HepG2 (cell line): Measurements from ENCODE around the gene C15orf62. TPM values are rescaled to one million over a fixed set of nuclear protein-coding genes. Genes with fewer than 3 reads are reported as not detected.

ENCODE experiments used
- CHD4 ChIP-seq: fragments of 200-600 bp; sonication (generic); IDR thresholded peaks from 2 replicates; pipeline ENCODE4 v1.7.0; 2017; ENCODE audit warnings: mild to moderate bottlenecking, low read length, borderline replicate concordance
- ERF ChIP-seq: IDR thresholded peaks from 2 replicates; pipeline ENCODE4 v1.6.1; 2018; ENCODE audit warnings: missing biosample characterization, missing genetic modification reagents
- HMG20A ChIP-seq: IDR thresholded peaks from 2 replicates; pipeline ENCODE4 v1.6.1; 2016; ENCODE audit warnings: borderline replicate concordance
- IKZF4 ChIP-seq: sonication (generic); formaldehyde crosslinking; IDR thresholded peaks from 2 replicates; pipeline ENCODE4 v1.5.1; 2020; ENCODE audit warnings: borderline replicate concordance, mild to moderate bottlenecking, low read depth, missing genetic modification reagents; ENCODE audit errors: not compliant biosample characterization
- KDM2A ChIP-seq: sonication (generic); formaldehyde crosslinking; IDR thresholded peaks from 2 replicates; pipeline ENCODE4 v1.4.0; 2020; ENCODE audit warnings: low read depth, missing genetic modification reagents, borderline replicate concordance
- SMAD9 ChIP-seq: sonication (generic); formaldehyde crosslinking; IDR thresholded peaks from 2 replicates; pipeline ENCODE4 v1.5.1; 2020; ENCODE audit warnings: mild to moderate bottlenecking, missing genetic modification reagents
- ZFP1 ChIP-seq: IDR thresholded peaks from 2 replicates; pipeline ENCODE4 v1.6.1; 2016
- ZFP36L1 ChIP-seq: sonication (generic); formaldehyde crosslinking; IDR thresholded peaks from 2 replicates; pipeline ENCODE4 v1.8.0; 2022; ENCODE audit warnings: mild to moderate bottlenecking, missing genetic modification reagents, moderate library complexity
- ZNF121 ChIP-seq: sonication (generic); formaldehyde crosslinking; IDR thresholded peaks from 2 replicates; pipeline ENCODE4 v1.5.0; 2020; ENCODE audit warnings: mild to moderate bottlenecking, missing genetic modification reagents
- ZNF546 ChIP-seq: sonication (generic); formaldehyde crosslinking; conservative IDR thresholded peaks from 2 replicates; pipeline ENCODE4 v1.8.1; 2023; ENCODE audit warnings: mild to moderate bottlenecking, missing genetic modification reagents
- ZNF839 ChIP-seq: sonication (generic); formaldehyde crosslinking; IDR thresholded peaks from 2 replicates; pipeline ENCODE4 v1.4.0; 2020; ENCODE audit warnings: missing genetic modification reagents, mild to moderate bottlenecking, borderline replicate concordance
- ZSCAN29 ChIP-seq: sonication (generic); formaldehyde crosslinking; conservative IDR thresholded peaks from 2 replicates; pipeline ENCODE4 v1.4.0; 2020; ENCODE audit warnings: mild to moderate bottlenecking, missing genetic modification reagents
- polyA plus RNA-seq, 8 experiments: library from polyadenylated mRNA; depleted of rRNA in 3 of 8; stranded (reverse) in 7 of 8; unstranded in 1 of 8; fragments of >200 nt; fragmentation: Illumina TruSeq in 4 of 8; extraction: Trizol in 4 of 8; gene quantifications; 2 replicates each; pipeline versions ENCODE4 v1.2.1 to v1.2.3, GENCODE V29; 2011 to 2016; ENCODE audit warnings: low read depth in 4 of 8, missing spikeins in 1 of 8, mixed read lengths in 1 of 8; ENCODE audit not compliant: insufficient read depth in 1 of 8
- total RNA-seq, 5 experiments: library from RNA; depleted of rRNA; stranded (reverse); fragments of >200 nt; fragmentation: Illumina TruSeq; extraction: Trizol; gene quantifications; 2 replicates each; pipeline ENCODE4 v1.2.3, GENCODE V29; 2016; ENCODE audit warnings: low read depth in 1 of 5
- TF ChIP-seq, protein P1 (sequence below): sonication (generic); formaldehyde crosslinking; IDR thresholded peaks from 2 replicates; pipeline ENCODE4 v1.4.0; 2020; ENCODE audit warnings: mild to moderate bottlenecking, missing genetic modification reagents, borderline replicate concordance
- TF ChIP-seq, protein P2 (sequence below): sonication (generic); formaldehyde crosslinking; IDR thresholded peaks from 2 replicates; pipeline ENCODE4 v1.4.0; 2020; ENCODE audit warnings: missing genetic modification reagents
- TF ChIP-seq, protein P3 (sequence below): IDR thresholded peaks from 2 replicates; pipeline ENCODE4 v1.6.1; 2016; ENCODE audit warnings: missing genetic modification reagents, missing compliant biosample characterization
- TF ChIP-seq, protein P4 (sequence below), 2 experiments: IDR thresholded peaks; 2 replicates each; pipeline ENCODE4 v1.6.1; 2011 to 2012; ENCODE audit warnings: low read length in 2 of 2, borderline replicate concordance in 1 of 2, low read depth in 1 of 2, mild to moderate bottlenecking in 1 of 2, moderate library complexity in 1 of 2
- TF ChIP-seq, protein P5 (sequence below): sonication (generic); formaldehyde crosslinking; IDR thresholded peaks from 2 replicates; pipeline ENCODE4 v1.5.1; 2020; ENCODE audit warnings: mild to moderate bottlenecking, moderate library complexity, missing genetic modification reagents
- TF ChIP-seq, protein P6 (sequence below): sonication (generic); formaldehyde crosslinking; IDR thresholded peaks from 2 replicates; pipeline ENCODE4 v1.5.0; 2020; ENCODE audit warnings: missing genetic modification reagents, mild to moderate bottlenecking, borderline replicate concordance

Gene C15orf62
- total and polyA plus RNA-seq, 2 of the 13 experiments (the other 11 are each of a cell fraction or from before 2014, with no cell fraction given): 0.51 to 1.1 TPM

DNA sequence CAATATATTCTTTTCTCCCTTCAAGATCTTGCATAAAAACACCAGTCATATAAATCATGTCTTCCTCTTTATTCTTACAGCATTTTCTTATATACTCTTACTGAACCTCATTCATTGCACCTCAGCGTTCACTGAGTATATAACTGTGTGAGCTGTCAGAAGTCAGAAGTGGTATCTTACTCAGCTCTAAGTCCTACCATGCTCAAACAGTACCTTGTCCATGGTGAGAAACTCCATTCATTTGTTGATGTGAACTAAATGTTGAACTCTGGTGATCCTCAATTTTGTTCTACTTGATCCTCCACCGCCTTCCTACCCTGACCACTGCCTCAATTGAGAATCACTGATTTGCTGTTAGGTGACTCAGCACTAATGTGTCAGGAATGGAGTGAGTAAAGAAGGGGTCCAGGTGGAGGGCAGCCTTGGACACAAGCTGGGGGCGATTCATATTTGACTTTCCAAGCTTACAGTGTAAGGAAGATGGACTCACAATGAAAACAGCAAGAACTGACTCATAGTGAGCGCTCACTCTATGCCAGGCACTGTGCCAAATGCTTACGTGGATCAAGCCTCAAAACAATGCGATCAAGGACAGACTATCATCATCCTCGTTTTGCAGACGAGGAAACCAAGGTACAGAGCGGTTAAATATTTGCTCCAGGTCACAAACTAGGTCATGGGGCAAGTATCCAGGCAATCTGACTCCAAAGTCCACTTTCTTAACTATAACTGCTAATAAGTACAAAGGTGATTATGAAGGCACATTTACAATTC is 23.6 kb downstream of the C15orf62 start (continued):
- TF ChIP-seq, protein P1, sequence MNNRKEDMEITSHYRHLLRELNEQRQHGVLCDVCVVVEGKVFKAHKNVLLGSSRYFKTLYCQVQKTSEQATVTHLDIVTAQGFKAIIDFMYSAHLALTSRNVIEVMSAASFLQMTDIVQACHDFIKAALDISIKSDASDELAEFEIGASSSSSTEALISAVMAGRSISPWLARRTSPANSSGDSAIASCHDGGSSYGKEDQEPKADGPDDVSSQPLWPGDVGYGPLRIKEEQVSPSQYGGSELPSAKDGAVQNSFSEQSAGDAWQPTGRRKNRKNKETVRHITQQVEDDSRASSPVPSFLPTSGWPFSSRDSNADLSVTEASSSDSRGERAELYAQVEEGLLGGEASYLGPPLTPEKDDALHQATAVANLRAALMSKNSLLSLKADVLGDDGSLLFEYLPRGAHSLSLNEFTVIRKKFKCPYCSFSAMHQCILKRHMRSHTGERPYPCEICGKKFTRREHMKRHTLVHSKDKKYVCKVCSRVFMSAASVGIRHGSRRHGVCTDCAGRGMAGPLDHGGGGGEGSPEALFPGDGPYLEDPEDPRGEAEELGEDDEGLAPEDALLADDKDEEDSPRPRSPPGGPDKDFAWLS: no peak
- no peak for TF ChIP-seq IKZF4 (CRISPR knock-in tag)
- TF ChIP-seq ZNF121 (CRISPR knock-in tag): no peak
- TF ChIP-seq, protein P2, sequence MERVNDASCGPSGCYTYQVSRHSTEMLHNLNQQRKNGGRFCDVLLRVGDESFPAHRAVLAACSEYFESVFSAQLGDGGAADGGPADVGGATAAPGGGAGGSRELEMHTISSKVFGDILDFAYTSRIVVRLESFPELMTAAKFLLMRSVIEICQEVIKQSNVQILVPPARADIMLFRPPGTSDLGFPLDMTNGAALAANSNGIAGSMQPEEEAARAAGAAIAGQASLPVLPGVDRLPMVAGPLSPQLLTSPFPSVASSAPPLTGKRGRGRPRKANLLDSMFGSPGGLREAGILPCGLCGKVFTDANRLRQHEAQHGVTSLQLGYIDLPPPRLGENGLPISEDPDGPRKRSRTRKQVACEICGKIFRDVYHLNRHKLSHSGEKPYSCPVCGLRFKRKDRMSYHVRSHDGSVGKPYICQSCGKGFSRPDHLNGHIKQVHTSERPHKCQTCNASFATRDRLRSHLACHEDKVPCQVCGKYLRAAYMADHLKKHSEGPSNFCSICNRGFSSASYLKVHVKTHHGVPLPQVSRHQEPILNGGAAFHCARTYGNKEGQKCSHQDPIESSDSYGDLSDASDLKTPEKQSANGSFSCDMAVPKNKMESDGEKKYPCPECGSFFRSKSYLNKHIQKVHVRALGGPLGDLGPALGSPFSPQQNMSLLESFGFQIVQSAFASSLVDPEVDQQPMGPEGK (CRISPR knock-in tag): 0 out of 2 replicates have a peak, but pooled peaks have one; percentile 32
- peak; percentile 39; the same call in 1 of the 2 replicates for TF ChIP-seq CHD4
- TF ChIP-seq ZFP36L1 (CRISPR knock-in tag): 0 out of 2 replicates have a peak, but pooled peaks have one; percentile 23
- TF ChIP-seq ZFP1 (CRISPR knock-in tag): no peak; the same call in 1 of the 2 replicates
- TF ChIP-seq ZNF546 (CRISPR knock-in tag): no peak
- TF ChIP-seq SMAD9: no peak
- TF ChIP-seq, protein P3, sequence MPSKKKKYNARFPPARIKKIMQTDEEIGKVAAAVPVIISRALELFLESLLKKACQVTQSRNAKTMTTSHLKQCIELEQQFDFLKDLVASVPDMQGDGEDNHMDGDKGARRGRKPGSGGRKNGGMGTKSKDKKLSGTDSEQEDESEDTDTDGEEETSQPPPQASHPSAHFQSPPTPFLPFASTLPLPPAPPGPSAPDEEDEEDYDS: no peak; the same call in none of the 2 replicates
- TF ChIP-seq, protein P4, sequence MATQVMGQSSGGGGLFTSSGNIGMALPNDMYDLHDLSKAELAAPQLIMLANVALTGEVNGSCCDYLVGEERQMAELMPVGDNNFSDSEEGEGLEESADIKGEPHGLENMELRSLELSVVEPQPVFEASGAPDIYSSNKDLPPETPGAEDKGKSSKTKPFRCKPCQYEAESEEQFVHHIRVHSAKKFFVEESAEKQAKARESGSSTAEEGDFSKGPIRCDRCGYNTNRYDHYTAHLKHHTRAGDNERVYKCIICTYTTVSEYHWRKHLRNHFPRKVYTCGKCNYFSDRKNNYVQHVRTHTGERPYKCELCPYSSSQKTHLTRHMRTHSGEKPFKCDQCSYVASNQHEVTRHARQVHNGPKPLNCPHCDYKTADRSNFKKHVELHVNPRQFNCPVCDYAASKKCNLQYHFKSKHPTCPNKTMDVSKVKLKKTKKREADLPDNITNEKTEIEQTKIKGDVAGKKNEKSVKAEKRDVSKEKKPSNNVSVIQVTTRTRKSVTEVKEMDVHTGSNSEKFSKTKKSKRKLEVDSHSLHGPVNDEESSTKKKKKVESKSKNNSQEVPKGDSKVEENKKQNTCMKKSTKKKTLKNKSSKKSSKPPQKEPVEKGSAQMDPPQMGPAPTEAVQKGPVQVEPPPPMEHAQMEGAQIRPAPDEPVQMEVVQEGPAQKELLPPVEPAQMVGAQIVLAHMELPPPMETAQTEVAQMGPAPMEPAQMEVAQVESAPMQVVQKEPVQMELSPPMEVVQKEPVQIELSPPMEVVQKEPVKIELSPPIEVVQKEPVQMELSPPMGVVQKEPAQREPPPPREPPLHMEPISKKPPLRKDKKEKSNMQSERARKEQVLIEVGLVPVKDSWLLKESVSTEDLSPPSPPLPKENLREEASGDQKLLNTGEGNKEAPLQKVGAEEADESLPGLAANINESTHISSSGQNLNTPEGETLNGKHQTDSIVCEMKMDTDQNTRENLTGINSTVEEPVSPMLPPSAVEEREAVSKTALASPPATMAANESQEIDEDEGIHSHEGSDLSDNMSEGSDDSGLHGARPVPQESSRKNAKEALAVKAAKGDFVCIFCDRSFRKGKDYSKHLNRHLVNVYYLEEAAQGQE (IDR thresholded peaks at IDR 0.05; ENCODE audit: borderline replicate concordance in 1 of 2, low read depth in 1 of 2, low read length in 2 of 2): 0 out of 4 replicates have a peak, but pooled peaks of 1 of the 2 experiments have one; percentile 12
- no peak; the same call in 1 of the 2 replicates for TF ChIP-seq ERF (CRISPR knock-in tag)
- TF ChIP-seq, protein P5, sequence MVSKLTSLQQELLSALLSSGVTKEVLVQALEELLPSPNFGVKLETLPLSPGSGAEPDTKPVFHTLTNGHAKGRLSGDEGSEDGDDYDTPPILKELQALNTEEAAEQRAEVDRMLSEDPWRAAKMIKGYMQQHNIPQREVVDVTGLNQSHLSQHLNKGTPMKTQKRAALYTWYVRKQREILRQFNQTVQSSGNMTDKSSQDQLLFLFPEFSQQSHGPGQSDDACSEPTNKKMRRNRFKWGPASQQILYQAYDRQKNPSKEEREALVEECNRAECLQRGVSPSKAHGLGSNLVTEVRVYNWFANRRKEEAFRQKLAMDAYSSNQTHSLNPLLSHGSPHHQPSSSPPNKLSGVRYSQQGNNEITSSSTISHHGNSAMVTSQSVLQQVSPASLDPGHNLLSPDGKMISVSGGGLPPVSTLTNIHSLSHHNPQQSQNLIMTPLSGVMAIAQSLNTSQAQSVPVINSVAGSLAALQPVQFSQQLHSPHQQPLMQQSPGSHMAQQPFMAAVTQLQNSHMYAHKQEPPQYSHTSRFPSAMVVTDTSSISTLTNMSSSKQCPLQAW (CRISPR knock-in tag): peak; percentile 88
- TF ChIP-seq KDM2A (CRISPR knock-in tag): no peak
- peak; percentile 70; the same call in 1 of the 2 replicates for TF ChIP-seq HMG20A
- TF ChIP-seq ZSCAN29 (CRISPR knock-in tag): no peak
- TF ChIP-seq, protein P6, sequence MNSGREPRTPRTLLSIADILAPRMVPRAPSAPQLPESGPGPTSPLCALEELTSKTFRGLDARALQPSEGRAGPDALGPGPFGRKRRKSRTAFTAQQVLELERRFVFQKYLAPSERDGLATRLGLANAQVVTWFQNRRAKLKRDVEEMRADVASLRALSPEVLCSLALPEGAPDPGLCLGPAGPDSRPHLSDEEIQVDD: no peak
- TF ChIP-seq ZNF839 (CRISPR knock-in tag): no peak
